ENCODE results near the gene AKR1A1.
"Not testable (repeated sequence)": the region's sequence is repeated elsewhere in the genome, so short reads cannot be mapped to it uniquely, and the experiment has no call there.

Gene AKR1A1

GRCh38 chr1:45550401-45551351 is at the start of gene AKR1A1:
AKR1A1 (plus strand) TSS chr1:45550826; CDS start chr1:45561795, 10,969 bp downstream.
- DNase-seq (ENCODE audit: low spot score) = peak; percentile 94

GRCh38 chr1:45501505-45501859 is 49.1 kb upstream of the AKR1A1 start:
- DNase-seq (ENCODE audit: low spot score) = no peak

DNA sequence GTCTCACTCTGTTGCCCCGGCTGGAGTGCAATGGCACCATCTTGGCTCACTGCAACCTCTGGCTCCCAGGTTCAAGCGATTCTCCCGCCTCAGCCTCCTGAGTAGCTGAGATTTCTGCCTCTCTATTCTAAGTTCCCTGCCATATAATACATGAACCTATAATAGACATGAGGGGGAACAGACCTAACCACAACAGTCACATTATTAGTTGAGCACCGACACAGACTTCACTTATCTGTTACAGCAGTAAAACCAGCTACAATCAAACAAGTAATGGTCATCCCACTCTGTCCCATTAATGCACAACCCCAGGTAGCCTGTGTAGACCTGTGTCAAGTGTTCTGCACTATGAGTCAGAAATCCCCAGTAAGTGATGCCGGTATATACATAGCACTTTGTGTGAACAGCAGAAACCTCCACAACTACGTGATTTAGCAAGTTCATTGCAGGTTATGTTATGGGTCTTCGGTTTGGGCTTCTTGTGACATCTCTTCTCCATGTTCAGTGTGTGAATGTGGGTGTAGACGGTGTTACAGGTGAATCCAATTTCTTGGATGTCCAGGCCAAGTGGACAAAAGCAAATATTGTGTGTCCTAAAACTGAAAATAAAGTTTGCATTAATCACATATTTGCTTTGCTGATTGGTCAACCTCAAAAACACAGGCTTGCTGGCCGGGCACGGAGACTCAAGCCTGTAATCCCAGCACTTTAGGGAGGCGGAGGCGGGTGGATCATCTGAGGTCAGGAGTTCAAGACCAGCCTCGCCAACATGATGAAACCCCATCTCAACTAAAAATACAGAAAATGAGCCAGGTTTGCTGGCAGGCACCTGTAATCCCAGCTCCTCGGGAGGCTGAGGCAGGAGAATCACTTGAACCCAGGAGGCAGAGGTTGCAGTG is 46.9 kb upstream of the AKR1A1 start:
- no peak for DNase-seq (ENCODE audit: low spot score)

GRCh38 chr1:45507195-45507594 is 43.4 kb upstream of the AKR1A1 start:
- no peak for DNase-seq (ENCODE audit: low spot score)

- no peak for DNase-seq (ENCODE audit: low spot score)
Observed at GRCh38 chr1:45507893-45508292, 42.7 kb upstream of the AKR1A1 start.

GRCh38 chr1:45508295-45509151 is 42.1 kb upstream of the AKR1A1 start:
- DNase-seq (ENCODE audit: low spot score) = peak; percentile 30

- no peak for DNase-seq (ENCODE audit: low spot score)
Observed at GRCh38 chr1:45510036-45510971, 40.3 kb upstream of the AKR1A1 start.

GRCh38 chr1:45510972-45511527 is 39.6 kb upstream of the AKR1A1 start:
- no peak for DNase-seq (ENCODE audit: low spot score)

DNA sequence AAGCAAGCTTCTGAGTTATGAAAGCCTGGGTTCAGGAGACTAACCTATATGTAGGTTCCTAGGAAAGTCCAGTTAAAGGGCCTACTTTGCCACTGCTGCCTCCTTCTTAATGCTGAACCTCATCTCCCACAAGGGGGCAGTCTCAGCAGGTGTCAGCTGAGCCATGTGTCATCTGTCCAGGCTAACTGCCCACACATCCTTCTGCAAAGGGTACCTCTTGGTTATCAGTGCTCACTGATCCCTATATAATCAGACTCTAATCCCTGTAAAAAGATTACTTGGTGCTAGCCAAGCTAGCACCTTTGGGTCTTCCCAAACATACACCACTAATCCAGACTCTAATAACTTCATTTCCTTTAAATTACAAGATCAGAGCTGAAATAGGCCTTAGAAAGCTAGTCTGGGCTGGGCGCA is 38.0 kb upstream of the AKR1A1 start:
- peak; percentile 80 for DNase-seq (ENCODE audit: low spot score)

DNA sequence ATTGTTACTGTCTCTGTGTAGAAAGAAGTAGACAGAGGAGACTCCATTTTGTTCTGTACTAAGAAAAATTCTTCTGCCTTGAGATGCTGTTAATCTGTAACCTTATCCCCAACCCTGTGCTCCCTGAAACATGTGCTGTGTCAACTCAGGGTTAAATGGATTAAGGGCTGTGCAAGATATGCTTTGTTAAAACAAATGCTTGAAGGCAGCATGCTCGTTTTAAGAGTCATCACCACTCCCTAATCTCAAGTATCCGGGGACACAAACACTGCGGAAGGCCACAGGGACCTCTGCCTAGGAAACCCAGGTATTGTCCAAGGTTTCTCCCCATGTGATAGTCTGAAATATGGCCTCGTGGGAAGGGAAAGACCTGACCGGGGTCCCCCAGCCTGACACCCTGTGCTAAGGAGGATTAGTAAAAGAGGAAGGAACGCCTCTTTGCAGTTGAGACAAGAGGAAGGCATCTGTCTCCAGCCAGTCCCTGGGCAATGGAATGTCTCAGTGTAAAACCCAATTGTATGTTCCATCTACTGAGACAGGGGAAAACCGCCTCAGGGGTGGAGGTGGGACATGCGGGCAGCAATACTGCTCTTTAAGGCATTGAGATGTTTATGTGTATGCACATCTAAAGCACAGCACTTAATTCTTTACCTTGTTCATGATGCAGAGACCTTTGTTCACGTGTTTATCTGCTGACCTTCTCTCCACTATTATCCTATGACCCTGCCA is 36.9 kb upstream of the AKR1A1 start:
- peak; percentile 43 for DNase-seq (ENCODE audit: low spot score)

DNA sequence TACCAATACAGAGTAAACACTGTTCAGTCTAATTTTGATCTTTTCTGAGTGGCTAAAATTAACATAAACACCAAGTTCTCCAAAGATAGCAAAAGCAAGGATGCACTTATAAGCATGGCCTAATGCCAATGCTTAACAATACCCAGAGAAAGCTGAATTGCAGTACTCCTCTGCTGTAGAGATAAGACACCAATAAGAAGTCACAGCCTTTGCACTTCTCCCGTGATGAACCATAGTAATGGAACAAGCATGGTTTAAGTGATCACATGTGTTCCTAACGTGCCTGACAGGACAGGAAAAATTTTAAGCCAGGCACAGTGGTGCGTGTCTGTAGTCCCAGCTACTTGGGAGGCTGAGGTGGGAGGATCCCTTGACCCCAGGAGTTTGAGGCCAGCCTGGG is 34.6 kb upstream of the AKR1A1 start:
- no peak for DNase-seq (ENCODE audit: low spot score)

DNA sequence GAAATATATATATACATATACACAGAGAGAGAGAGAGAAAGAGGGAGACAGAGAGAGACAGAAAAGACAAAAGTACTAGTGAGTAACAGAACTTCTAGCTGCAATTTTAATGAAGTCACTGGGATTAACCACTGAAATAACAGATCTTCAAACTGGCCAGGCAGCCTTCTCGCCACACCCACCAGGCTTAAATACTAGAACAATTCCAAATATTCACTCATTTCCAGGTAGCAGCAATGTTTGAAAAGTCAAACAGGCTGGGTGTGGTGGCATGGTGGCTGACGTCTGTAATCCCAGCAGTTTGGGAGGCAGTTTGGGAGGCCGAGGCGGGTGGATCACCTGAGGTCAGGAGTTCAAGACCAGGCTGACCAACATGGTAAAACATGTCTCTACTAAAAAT is 34.2 kb upstream of the AKR1A1 start:
- DNase-seq (ENCODE audit: low spot score) = no peak

GRCh38 chr1:45518366-45518765 is 32.3 kb upstream of the AKR1A1 start:
- DNase-seq (ENCODE audit: low spot score) = not testable (repeated sequence)

DNA sequence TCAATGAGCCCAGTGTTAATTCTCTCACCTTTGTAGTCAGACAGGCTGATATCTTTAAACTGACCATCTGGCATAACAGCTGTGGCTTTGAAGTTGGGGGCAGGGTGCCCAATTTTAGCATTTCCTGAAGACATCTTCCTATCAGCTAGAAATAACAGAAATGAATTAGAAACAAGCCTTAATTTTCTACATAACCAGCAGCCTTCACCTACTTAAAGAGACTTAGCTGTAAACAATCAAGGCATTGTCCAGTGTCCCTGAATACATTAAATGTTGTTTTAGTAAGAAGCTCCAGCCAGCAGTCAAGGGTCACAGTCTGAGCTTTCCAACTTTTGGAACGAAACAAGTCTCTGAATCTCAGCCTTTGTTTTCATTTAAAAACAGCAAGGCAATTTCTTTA is 31.7 kb upstream of the AKR1A1 start:
- DNase-seq (ENCODE audit: low spot score) = no peak

DNA sequence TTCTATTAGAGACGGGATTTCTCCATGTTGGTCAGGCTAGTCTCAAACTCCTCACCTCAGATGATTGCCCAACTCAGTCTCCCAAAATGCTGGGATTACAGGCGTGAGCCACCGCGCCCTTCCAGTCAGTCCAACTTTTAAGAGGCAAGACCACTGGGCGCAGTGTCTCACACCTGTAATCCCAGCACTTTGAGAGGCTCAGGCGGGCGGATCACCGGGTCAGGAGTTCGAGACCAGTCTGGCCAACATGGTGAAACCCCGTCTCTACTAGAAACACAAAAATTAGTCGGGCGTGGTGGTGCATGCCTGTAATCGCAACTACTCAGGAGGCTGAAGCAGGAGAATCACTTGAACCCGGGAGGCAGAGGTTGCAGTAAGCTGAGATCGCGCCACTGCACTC is 30.9 kb upstream of the AKR1A1 start:
- DNase-seq (ENCODE audit: low spot score) = not testable (repeated sequence)

- DNase-seq (ENCODE audit: low spot score) = peak; percentile 98
Observed at GRCh38 chr1:45521413-45522323, 29.0 kb upstream of the AKR1A1 start, which contains the start of gene PRDX1. PRDX1 (minus strand) TSS chr1:45521884; CDS start chr1:45519043, 2,841 bp downstream.

DNA sequence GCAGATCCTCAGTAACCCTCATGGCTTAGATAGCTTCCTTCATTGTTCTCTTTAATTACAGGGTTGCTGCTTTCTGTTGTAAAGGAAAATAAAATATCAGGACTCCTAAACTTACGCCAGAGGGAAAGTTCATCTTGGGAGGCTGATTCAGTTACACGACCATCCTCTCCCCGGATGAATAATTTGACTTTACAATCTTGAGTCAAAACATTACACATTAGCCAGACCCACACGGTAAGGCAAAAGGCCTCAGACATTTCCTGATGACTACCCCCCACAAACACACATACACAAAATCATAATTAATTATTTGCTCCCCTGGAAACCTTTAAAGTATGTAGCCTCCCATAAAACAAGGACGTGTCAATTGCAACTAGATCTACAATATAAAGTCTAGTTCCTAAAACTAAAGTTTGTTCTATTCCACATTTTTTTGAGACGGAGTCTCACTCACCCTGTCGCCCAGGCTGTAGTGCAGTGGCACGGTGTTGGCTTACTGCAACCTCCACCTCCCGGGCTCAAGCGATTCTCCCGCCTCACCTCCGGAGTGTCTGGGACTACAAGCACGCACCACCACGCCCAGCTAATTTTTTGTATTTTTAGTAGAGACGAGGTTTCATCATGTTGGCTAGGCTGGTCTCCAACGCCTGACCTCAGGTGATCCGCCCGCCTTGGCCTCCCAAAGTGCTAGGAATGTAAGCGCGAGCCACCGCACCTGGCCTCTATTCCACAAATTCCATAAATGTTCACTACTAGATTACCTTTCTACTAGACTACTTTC is 28.1 kb upstream of the AKR1A1 start:
- peak; percentile 93 for DNase-seq (ENCODE audit: low spot score)

DNA sequence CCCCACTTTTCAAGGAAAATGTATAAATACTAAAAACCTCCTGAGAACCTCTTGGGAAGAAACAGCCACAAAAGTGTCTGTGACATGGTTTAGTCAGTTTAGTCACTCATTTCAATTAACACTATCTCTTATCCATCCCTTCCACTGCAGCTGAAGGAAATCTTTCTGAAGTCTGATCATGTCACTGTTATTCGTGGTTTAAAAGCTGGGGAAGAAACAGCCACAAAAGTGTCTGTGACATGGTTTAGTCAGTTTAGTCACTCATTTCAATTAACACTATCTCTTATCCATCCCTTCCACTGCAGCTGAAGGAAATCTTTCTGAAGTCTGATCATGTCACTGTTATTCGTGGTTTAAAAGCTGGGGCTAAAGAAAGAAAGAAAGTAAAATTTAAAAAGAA is 27.1 kb upstream of the AKR1A1 start:
- not testable (repeated sequence) for DNase-seq (ENCODE audit: low spot score)

All from kidney tubule cell (primary cell).